Fibroblast of lung (primary cell): Measurements from ENCODE around the gene ZFPM1. TPM values are rescaled to one million over a fixed set of nuclear protein-coding genes. Genes with fewer than 3 reads are reported as not detected.

ENCODE experiments used
- DNase-seq, 2 donors: peaks; one replicate each; pipeline versions ENCODE4 v3.0.0 to v3.0.0-alpha.2; 2010; ENCODE audit warnings: low read depth in 2 of 2
- H2AFZ ChIP-seq: 2 replicates; pipeline ENCODE4 v1.5.1; 2012; ENCODE audit warnings: low read length, control low read depth, inconsistent platforms
- H3K27ac ChIP-seq: 2 replicates; pipeline ENCODE4 v1.5.1; 2011; ENCODE audit warnings: low read length, control low read depth; ENCODE audit not compliant: insufficient read depth
- H3K27me3 ChIP-seq: 2 replicates; pipeline ENCODE4 v1.5.1; 2011; ENCODE audit warnings: mild to moderate bottlenecking, low read length; ENCODE audit not compliant: control insufficient read depth, insufficient read depth
- H3K36me3 ChIP-seq: 2 replicates; pipeline ENCODE4 v1.5.1; 2011; ENCODE audit warnings: low read length; ENCODE audit not compliant: control insufficient read depth, insufficient read depth
- H3K4me1 ChIP-seq: 2 replicates; pipeline ENCODE4 v1.5.1; 2011; ENCODE audit warnings: low read length; ENCODE audit not compliant: control insufficient read depth, insufficient read depth; ENCODE audit errors: extremely low read depth
- H3K4me2 ChIP-seq: 2 replicates; pipeline ENCODE4 v1.5.1; 2011; ENCODE audit warnings: low read length, control low read depth; ENCODE audit not compliant: insufficient read depth; ENCODE audit errors: extremely low read depth
- H3K4me3 ChIP-seq, 4 experiments: fragments of 200-600 bp in 1 of 4; sonication (generic) in 1 of 4; replicated peaks in 1 of 4; 2 replicates each; pipeline ENCODE4 v1.5.1; 2011 to 2016; ENCODE audit warnings: low read length in 4 of 4, low read depth in 3 of 4, mild to moderate bottlenecking in 3 of 4, control low read depth in 2 of 4, inconsistent platforms in 1 of 4, mixed read lengths in 1 of 4; ENCODE audit not compliant: insufficient read depth in 1 of 4; ENCODE audit errors: control extremely low read depth in 1 of 4
- H3K79me2 ChIP-seq: 2 replicates; pipeline ENCODE4 v1.5.1; 2012; ENCODE audit warnings: mild to moderate bottlenecking, low read length, inconsistent platforms; ENCODE audit not compliant: control insufficient read depth, insufficient read depth
- H3K9ac ChIP-seq: 2 replicates; pipeline ENCODE4 v1.5.1; 2011; ENCODE audit warnings: mild to moderate bottlenecking, low read length, control low read depth; ENCODE audit not compliant: insufficient read depth
- H3K9me3 ChIP-seq: 2 replicates; pipeline ENCODE4 v1.5.1; 2012; ENCODE audit warnings: low read depth, low read length; ENCODE audit not compliant: control insufficient read depth, insufficient read depth
- H4K20me1 ChIP-seq: 2 replicates; pipeline ENCODE4 v1.5.1; 2011; ENCODE audit warnings: low read length; ENCODE audit not compliant: control insufficient read depth, insufficient read depth; ENCODE audit errors: extremely low read depth
- CTCF ChIP-seq, 2 donors: IDR thresholded peaks in 1 of 2; conservative IDR thresholded peaks in 1 of 2; 1 replicate in 1 of 2; 2 replicates in 1 of 2; pipeline ENCODE4 v1.5.1; 2011 to 2012; ENCODE audit warnings: low read length in 2 of 2, control low read depth in 1 of 2, inconsistent platforms in 1 of 2, low read depth in 1 of 2, mild to moderate bottlenecking in 1 of 2
- EZH2 ChIP-seq: IDR thresholded peaks from 2 replicates; pipeline ENCODE4 v1.5.1; 2012; ENCODE audit warnings: low read length, control low read depth, mild to moderate bottlenecking; ENCODE audit errors: missing control alignments
- polyA plus RNA-seq, 2 donors: library from polyadenylated mRNA; depleted of rRNA in 1 of 2; stranded (reverse) in 1 of 2; unstranded in 1 of 2; fragments of >200 nt; gene quantifications; 2 replicates each; pipeline ENCODE4 v1.2.1, GENCODE V29; 2011 to 2012; ENCODE audit warnings: missing spikeins in 1 of 2
- total RNA-seq: library from RNA; depleted of rRNA; stranded (reverse); fragments of >200 nt; gene quantifications from 2 replicates; pipeline ENCODE4 v1.2.1, GENCODE V29; 2014

ZFPM1 gene
- total and polyA plus RNA-seq, 2 donors (not counting 1 experiment from before 2014, with no cell fraction given), result 0.27 to 1.7 TPM

- H3K36me3 ChIP-seq, result no peaks in the 10 kb centered on the region
- H3K9me3 ChIP-seq, result no peaks in the 10 kb centered on the region
- no peaks in the 10 kb centered on the region for H3K79me2 ChIP-seq
These were observed 66.2 kb downstream of the ZFPM1 start for GRCh38 chr16:88519240-88519639.

GRCh38 chr16:88519938-88520653 is 67.0 kb downstream of the ZFPM1 start:
- Histone ChIP-seq H3K9me3 (no peaks in the 10 kb centered on the region), H3K9ac (no peak overlapping the region), H3K36me3 (no peaks in the 10 kb centered on the region), H3K79me2 (no peaks in the 10 kb centered on the region), H4K20me1 (no peaks in the 10 kb centered on the region), H3K27ac (no peak overlapping the region), H3K27me3 (peaks cover 13% of the 10 kb centered on the region), H3K4me2 (no peak overlapping the region), H2AFZ (no peak overlapping the region), H3K4me1 (no peaks in the 10 kb centered on the region), H3K4me3 (no peak overlapping the region)
- DNase-seq, result no peak
- TF ChIP-seq EZH2, result no peak
- TF ChIP-seq CTCF (conservative IDR thresholded peaks at IDR 0.05 in 1 of 2, IDR thresholded peaks at IDR 0.05 in 1 of 2; ENCODE audit: low read depth in 1 of 2, low read length in 2 of 2), result no peak

More at GRCh38 chr16:88519240-88519639, 66.2 kb downstream of the ZFPM1 start:
- Histone ChIP-seq H2AFZ (no peak overlapping the region), H4K20me1 (no peaks in the 10 kb centered on the region), H3K27ac (no peak overlapping the region), H3K4me3 (no peak overlapping the region), H3K4me1 (no peaks in the 10 kb centered on the region), H3K9ac (no peak overlapping the region), H3K27me3 (peaks cover 13% of the 10 kb centered on the region), H3K4me2 (no peak overlapping the region)
- TF ChIP-seq CTCF (conservative IDR thresholded peaks at IDR 0.05 in 1 of 2, IDR thresholded peaks at IDR 0.05 in 1 of 2; ENCODE audit: low read depth in 1 of 2, low read length in 2 of 2), result no peak
- TF ChIP-seq EZH2, result no peak
- no peak for DNase-seq

- Histone ChIP-seq H3K27ac (no peak overlapping the region), H3K9me3 (no peaks in the 10 kb centered on the region), H3K27me3 (peaks cover 15% of the 10 kb centered on the region), H4K20me1 (no peaks in the 10 kb centered on the region), H3K4me3 (no peak overlapping the region), H3K4me2 (no peak overlapping the region), H3K36me3 (no peaks in the 10 kb centered on the region), H3K79me2 (no peaks in the 10 kb centered on the region), H3K4me1 (no peaks in the 10 kb centered on the region), H2AFZ (no peak overlapping the region), H3K9ac (no peak overlapping the region)
- no peak for TF ChIP-seq CTCF (conservative IDR thresholded peaks at IDR 0.05 in 1 of 2, IDR thresholded peaks at IDR 0.05 in 1 of 2; ENCODE audit: low read depth in 1 of 2, low read length in 2 of 2)
- TF ChIP-seq EZH2, result no peak
- DNase-seq, result no peak
These were observed 68.6 kb downstream of the ZFPM1 start for GRCh38 chr16:88521674-88522073.
